Body of pancreas (tissue), 4 donors: ENCODE measurements around the gene KCNAB2. TPM values are rescaled to one million over a fixed set of nuclear protein-coding genes. Genes with fewer than 3 reads are reported as not detected.

Source experiments
- ATAC-seq: fragments of 150-250 bp; one replicate; pipeline ENCODE4 v1.9.1; 2016
- DNase-seq, 4 donors: peaks; one replicate each; pipeline ENCODE4 v3.0.0-alpha.2; 2019
- H3K27ac ChIP-seq, 4 donors: fragments of 200-600 bp; sonication (generic); 1 replicate in 3 of 4; 2 replicates in 1 of 4; pipeline versions ENCODE4 v1.5.1 to v1.6.1; 2016 to 2019; ENCODE audit warnings: mild to moderate bottlenecking in 1 of 4, mixed read lengths in 1 of 4, moderate library complexity in 1 of 4
- H3K27me3 ChIP-seq, 2 donors: fragments of 200-600 bp; sonication (generic); one replicate each; pipeline ENCODE4 v1.6.0; 2016; ENCODE audit warnings: mild to moderate bottlenecking in 1 of 2
- H3K36me3 ChIP-seq, 2 donors: fragments of 200-600 bp; sonication (generic); replicated peaks in 1 of 2; 2 replicates each; pipeline ENCODE4 v1.5.1; 2016; ENCODE audit warnings: low read depth in 2 of 2; ENCODE audit not compliant: insufficient read depth in 1 of 2
- H3K4me1 ChIP-seq: fragments of 200-600 bp; sonication (generic); one replicate; pipeline ENCODE4 v1.6.0; 2016
- H3K4me3 ChIP-seq, 2 donors: fragments of 200-600 bp; sonication (generic); 1 replicate in 1 of 2; 2 replicates in 1 of 2; pipeline ENCODE4 v1.5.1; 2016 to 2019
- H3K9me3 ChIP-seq, 3 donors: fragments of 200-600 bp; sonication (generic); 1 replicate in 2 of 3; 2 replicates in 1 of 3; pipeline ENCODE4 v1.5.1; 2016
- CTCF ChIP-seq, 7 experiments: fragments of 450-650 bp in 4 of 7; fragments of 200-600 bp in 3 of 7; sonication (generic) in 3 of 7; IDR thresholded peaks; one replicate each; pipeline ENCODE4 v1.5.1; 2016 to 2019; ENCODE audit warnings: antibody characterized with exemption in 7 of 7
- POLR2A ChIP-seq, 3 donors: fragments of 450-650 bp; IDR thresholded peaks; one replicate each; pipeline ENCODE4 v1.6.1; 2016; ENCODE audit warnings: antibody characterized with exemption in 3 of 3, mild to moderate bottlenecking in 2 of 3
- WGBS, 2 donors: methylation state at CpG; one replicate each; pipeline ENCODE4 v1.1.5; 2017; 5-methylcytosine and 5-hydroxymethylcytosine counted together
- intact Hi-C: fragments of 100-400 bp; cut with DNase I; formaldehyde crosslinking; loops from one replicate; pipeline ENCODE4 v1.15.1; 2023
- total RNA-seq, 2 donors: library from RNA; depleted of rRNA; stranded (reverse); fragments of >200 nt; gene quantifications; one replicate each; pipeline ENCODE4 v1.1.0, GENCODE V29; 2016

The KCNAB2 gene
- total RNA-seq, 2 donors from 2014 or later = 4.6 to 7.0 TPM

- 86% methylated on average over 17 to 23 of the region's 23 CpGs for WGBS, 2 donors
- Histone ChIP-seq H3K4me3 (no peak overlapping the region), H3K27ac (no peak overlapping the region)
Observed at GRCh38 chr1:6009120-6010040, 36.3 kb upstream of the KCNAB2 start.

GRCh38 chr1:6010554-6010953 is 35.1 kb upstream of the KCNAB2 start:
- Histone ChIP-seq H3K27ac (no peak overlapping the region), H3K9me3 (no peaks in the 10 kb centered on the region), H3K4me1 (no peaks in the 10 kb centered on the region), H3K36me3 (no peaks in the 10 kb centered on the region), H3K27me3 (no peaks in the 10 kb centered on the region), H3K4me3 (no peak overlapping the region)
- no peak for ATAC-seq
- WGBS, 2 donors = 71 to 73% methylated on average over 9 to 10 of the region's 10 CpGs
- no peak for DNase-seq
- intact Hi-C loops = no loop called here
- TF ChIP-seq CTCF (IDR thresholded peaks at IDR 0.05) (no peak), POLR2A (IDR thresholded peaks at IDR 0.05) (no peak)

More at GRCh38 chr1:6009120-6010040, 36.3 kb upstream of the KCNAB2 start:
- ATAC-seq (no peak), DNase-seq (no peak)
- Histone ChIP-seq H3K27me3 (no peaks in the 10 kb centered on the region), H3K4me1 (no peaks in the 10 kb centered on the region), H3K36me3 (no peaks in the 10 kb centered on the region), H3K9me3 (no peaks in the 10 kb centered on the region)
- intact Hi-C loops = no loop called here
- no peak for TF ChIP-seq CTCF (IDR thresholded peaks at IDR 0.05)
- no peak for TF ChIP-seq POLR2A (IDR thresholded peaks at IDR 0.05)

- DNase-seq (no peak), ATAC-seq (no peak)
- 64 to 73% methylated on average over 16 to 19 of the region's 19 CpGs for WGBS, 2 donors
- no peaks in the 10 kb centered on the region for H3K9me3 ChIP-seq
- TF ChIP-seq CTCF (IDR thresholded peaks at IDR 0.05) (no peak), POLR2A (IDR thresholded peaks at IDR 0.05) (no peak)
- H3K27me3 ChIP-seq = no peaks in the 10 kb centered on the region
- no peaks in the 10 kb centered on the region for H3K4me1 ChIP-seq
- no peaks in the 10 kb centered on the region for H3K36me3 ChIP-seq
- no peak overlapping the region for H3K27ac ChIP-seq
- H3K4me3 ChIP-seq = no peak overlapping the region
- intact Hi-C loops = no loop called here
Observed at GRCh38 chr1:6011161-6011945, 34.3 kb upstream of the KCNAB2 start.

- TF ChIP-seq CTCF (IDR thresholded peaks at IDR 0.05) = no peak
- TF ChIP-seq POLR2A (IDR thresholded peaks at IDR 0.05) = no peak
- Histone ChIP-seq H3K27me3 (no peaks in the 10 kb centered on the region), H3K27ac (no peak overlapping the region), H3K36me3 (no peaks in the 10 kb centered on the region), H3K4me3 (no peak overlapping the region), H3K4me1 (no peaks in the 10 kb centered on the region), H3K9me3 (no peaks in the 10 kb centered on the region)
- WGBS, 2 donors = 81 to 92% methylated on average over 3 of the region's 3 CpGs
- no peak for ATAC-seq
- DNase-seq = no peak
- intact Hi-C loops = no loop called here
Observed at GRCh38 chr1:6011946-6012258, 33.8 kb upstream of the KCNAB2 start.
